Left renal cortex interstitium (tissue), 4 donors: ENCODE results near the gene AMOT. TPM values are rescaled to one million over a fixed set of nuclear protein-coding genes. Genes with fewer than 3 reads are reported as not detected.

ENCODE experiments used
- DNase-seq, 4 donors: peaks; one replicate each; pipeline ENCODE4 v3.0.0-alpha.2; 2013; ENCODE audit warnings: low read depth in 4 of 4, low spot score in 2 of 4, missing footprints in 1 of 4
- polyA plus RNA-seq, 4 donors: library from polyadenylated mRNA; unstranded; fragments of 120-200 nt; gene quantifications; one replicate each; pipeline ENCODE4 v1.2.1, GENCODE V29; 2013; ENCODE audit not compliant: insufficient read length in 4 of 4

The AMOT gene
- polyA plus RNA-seq, 4 donors, result 61.5 to 85.2 (median 70.7) TPM

GRCh38 chrX:112808007-112808406 lies 32.6 kb downstream of the AMOT start:
- no peak for DNase-seq

- DNase-seq, result no peak
Measured at GRCh38 chrX:112803060-112803459, 37.6 kb downstream of the AMOT start.

GRCh38 chrX:112802541-112802940 lies 38.1 kb downstream of the AMOT start:
- DNase-seq, result no peak

- no peak for DNase-seq
Measured at GRCh38 chrX:112800971-112801775, 39.5 kb downstream of the AMOT start.

- no peak for DNase-seq
Measured at GRCh38 chrX:112799425-112799824, 41.2 kb downstream of the AMOT start.

- DNase-seq, result no peak
Measured at GRCh38 chrX:112798736-112799135, 41.9 kb downstream of the AMOT start.

GRCh38 chrX:112789931-112790330 lies 50.7 kb downstream of the AMOT start:
- DNase-seq, result no peak

- no peak for DNase-seq
Measured at GRCh38 chrX:112786076-112786475, 54.6 kb downstream of the AMOT start.

GRCh38 chrX:112785344-112785743 lies 55.3 kb downstream of the AMOT start:
- DNase-seq, result no peak

GRCh38 chrX:112784692-112785091 lies 55.9 kb downstream of the AMOT start:
- no peak for DNase-seq

- DNase-seq, result no peak
Measured at GRCh38 chrX:112779139-112779538, 61.5 kb downstream of the AMOT start.

GRCh38 chrX:112774651-112775293 lies 65.9 kb downstream of the AMOT start:
- no peak for DNase-seq

GRCh38 chrX:112774142-112774541 lies 66.5 kb downstream of the AMOT start:
- DNase-seq, result no peak

GRCh38 chrX:112769034-112769433 lies 71.6 kb downstream of the AMOT start:
- no peak for DNase-seq

GRCh38 chrX:112768563-112768962 lies 72.1 kb downstream of the AMOT start:
- no peak for DNase-seq

- no peak for DNase-seq
Measured at GRCh38 chrX:112766774-112767173, 73.9 kb downstream of the AMOT start.

- no peak for DNase-seq
Measured at GRCh38 chrX:112761242-112762207, 79.1 kb downstream of the AMOT start.

- DNase-seq, result no peak
Measured at GRCh38 chrX:112760697-112761096, 79.9 kb downstream of the AMOT start.

- no peak for DNase-seq
Measured at GRCh38 chrX:112759966-112760365, 80.7 kb downstream of the AMOT start.

GRCh38 chrX:112759512-112759911 lies 81.1 kb downstream of the AMOT start:
- DNase-seq, result no peak

GRCh38 chrX:112757946-112758345 lies 82.7 kb downstream of the AMOT start:
- no peak for DNase-seq
